ENCODE data around the gene EMP1. TPM values are rescaled to one million over a fixed set of nuclear protein-coding genes. Genes with fewer than 3 reads are reported as not detected.

EMP1 gene
- polyA plus RNA-seq, 2 of the 4 experiments (the other 2 are of a cell fraction): 17.3 to 21.2 TPM

GRCh38 chr12:13220838-13221237 is 24.3 kb downstream of the EMP1 start:
- Histone ChIP-seq H3K4me3 (no peak overlapping the region), H3K4me2 (no peak overlapping the region), H3K9me3 (peaks cover 10% of the 10 kb centered on the region; the same call in 1 of the 3 replicates), H3K27ac (peak overlapping the region in 1 of 2 experiments; percentile 69; a peak in 1 of 6 replicates), H3K4me1 (peaks cover 31% of the 10 kb centered on the region)
- CTCF ChIA-PET: interaction anchor here (0.6 to 9.7 kb wide), 5 partner anchors 10 to 125 kb away, joined by 3 to 145 read pairs (median 3); partner anchors contain the start of gene EMP1
- POLR2A ChIA-PET: no interaction called here
- FAIRE-seq: no peak
- TF ChIP-seq, protein P1, sequence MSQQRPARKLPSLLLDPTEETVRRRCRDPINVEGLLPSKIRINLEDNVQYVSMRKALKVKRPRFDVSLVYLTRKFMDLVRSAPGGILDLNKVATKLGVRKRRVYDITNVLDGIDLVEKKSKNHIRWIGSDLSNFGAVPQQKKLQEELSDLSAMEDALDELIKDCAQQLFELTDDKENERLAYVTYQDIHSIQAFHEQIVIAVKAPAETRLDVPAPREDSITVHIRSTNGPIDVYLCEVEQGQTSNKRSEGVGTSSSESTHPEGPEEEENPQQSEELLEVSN (IDR thresholded peaks at IDR 0.05; ENCODE audit: borderline replicate concordance, low read depth): no peak
- TF ChIP-seq ESRRA (IDR thresholded peaks at IDR 0.05; ENCODE audit: borderline replicate concordance, low read length) (no peak), CTCF (IDR thresholded peaks at IDR 0.05) (no peak), CHD4 (IDR thresholded peaks at IDR 0.05; ENCODE audit: borderline replicate concordance) (no peak), FOXS1 (CRISPR knock-in tag; IDR thresholded peaks at IDR 0.05) (no peak), ATOH8 (CRISPR knock-in tag; IDR thresholded peaks at IDR 0.05; ENCODE audit: low read depth) (no peak), CBX2 (IDR thresholded peaks at IDR 0.05; ENCODE audit: borderline replicate concordance, low read depth) (no peak), KDM5A (IDR thresholded peaks at IDR 0.05) (no peak), PBX3 (IDR thresholded peaks at IDR 0.05) (no peak), SMC3 (IDR thresholded peaks at IDR 0.05) (no peak), FOSL2 (IDR thresholded peaks at IDR 0.05) (no peak), FOSL2 (CRISPR knock-in tag; IDR thresholded peaks at IDR 0.05) (no peak), FOSB (CRISPR knock-in tag; IDR thresholded peaks at IDR 0.05) (no peak), CEBPB (IDR thresholded peaks at IDR 0.05) (no peak), EP300 (IDR thresholded peaks at IDR 0.05) (no peak), RARB (CRISPR knock-in tag; IDR thresholded peaks at IDR 0.05) (no peak), RAD21 (conservative IDR thresholded peaks at IDR 0.05 in 1 of 2, IDR thresholded peaks at IDR 0.05 in 1 of 2) (no peak), MYC (IDR thresholded peaks at IDR 0.05; ENCODE audit: borderline replicate concordance, low read length) (no peak), HOXA7 (CRISPR knock-in tag; IDR thresholded peaks at IDR 0.05) (no peak)
- TF ChIP-seq, protein P2, sequence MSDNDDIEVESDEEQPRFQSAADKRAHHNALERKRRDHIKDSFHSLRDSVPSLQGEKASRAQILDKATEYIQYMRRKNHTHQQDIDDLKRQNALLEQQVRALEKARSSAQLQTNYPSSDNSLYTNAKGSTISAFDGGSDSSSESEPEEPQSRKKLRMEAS (IDR thresholded peaks at IDR 0.05): no peak
- TF ChIP-seq, protein P3, sequence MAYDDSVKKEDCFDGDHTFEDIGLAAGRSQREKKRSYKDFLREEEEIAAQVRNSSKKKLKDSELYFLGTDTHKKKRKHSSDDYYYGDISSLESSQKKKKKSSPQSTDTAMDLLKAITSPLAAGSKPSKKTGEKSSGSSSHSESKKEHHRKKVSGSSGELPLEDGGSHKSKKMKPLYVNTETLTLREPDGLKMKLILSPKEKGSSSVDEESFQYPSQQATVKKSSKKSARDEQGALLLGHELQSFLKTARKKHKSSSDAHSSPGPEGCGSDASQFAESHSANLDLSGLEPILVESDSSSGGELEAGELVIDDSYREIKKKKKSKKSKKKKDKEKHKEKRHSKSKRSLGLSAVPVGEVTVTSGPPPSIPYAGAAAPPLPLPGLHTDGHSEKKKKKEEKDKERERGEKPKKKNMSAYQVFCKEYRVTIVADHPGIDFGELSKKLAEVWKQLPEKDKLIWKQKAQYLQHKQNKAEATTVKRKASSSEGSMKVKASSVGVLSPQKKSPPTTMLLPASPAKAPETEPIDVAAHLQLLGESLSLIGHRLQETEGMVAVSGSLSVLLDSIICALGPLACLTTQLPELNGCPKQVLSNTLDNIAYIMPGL (CRISPR knock-in tag; IDR thresholded peaks at IDR 0.05; ENCODE audit: borderline replicate concordance): no peak
- WGBS (ENCODE audit: missing lambda C conversion rate): 85% methylated on average over 3 of the region's 3 CpGs
- ATAC-seq: no peak
- DNase-seq (ENCODE audit: low read depth in 1 of 2, low spot score in 1 of 2): no peak
